CMK (cell line): Measurements from ENCODE around the gene PGM2.

Source experiments
- DNase-seq: peaks from one replicate; pipeline ENCODE4 v3.0.0-alpha.2; 2010; ENCODE audit warnings: low read depth

PGM2 gene

DNA sequence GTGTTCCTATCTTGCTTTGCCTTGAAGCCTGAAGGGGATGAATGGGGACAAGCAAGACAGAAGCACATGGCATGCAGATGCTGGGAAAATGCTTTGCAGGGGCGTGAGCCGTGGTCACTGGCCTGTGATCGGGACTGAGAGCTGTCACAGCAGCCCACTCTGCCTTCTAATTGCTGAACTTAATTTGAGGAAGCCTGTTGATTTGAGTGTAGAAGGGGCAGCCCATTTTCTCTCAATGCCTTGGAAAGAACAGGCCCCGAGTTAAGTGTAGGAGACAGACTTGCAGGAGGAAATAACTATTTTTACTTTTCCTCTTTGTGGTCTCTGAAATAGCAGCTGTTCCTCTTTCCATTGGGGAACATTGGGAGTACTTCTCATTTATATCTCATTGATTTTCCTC, 38.3 kb downstream of the PGM2 start:
- no peak for DNase-seq

DNA sequence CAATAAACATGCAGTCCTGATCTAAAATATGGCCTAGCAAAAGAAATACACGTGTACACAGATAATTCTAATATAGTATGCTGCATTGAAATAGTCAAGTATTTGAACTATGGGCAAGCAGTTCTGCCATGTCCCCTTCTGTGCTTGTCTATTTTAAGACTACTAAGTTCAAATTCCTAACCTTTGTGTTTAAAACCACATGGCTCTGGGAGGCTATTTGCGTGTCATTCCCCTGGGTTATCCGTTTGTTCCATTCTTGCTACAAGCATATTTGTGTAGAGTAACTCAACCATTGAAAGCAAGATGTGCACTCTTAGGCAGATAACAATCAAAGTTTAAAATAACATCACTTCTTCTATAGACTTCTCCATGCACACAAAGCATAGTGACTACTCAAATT, 39.0 kb downstream of the PGM2 start:
- no peak for DNase-seq

DNA sequence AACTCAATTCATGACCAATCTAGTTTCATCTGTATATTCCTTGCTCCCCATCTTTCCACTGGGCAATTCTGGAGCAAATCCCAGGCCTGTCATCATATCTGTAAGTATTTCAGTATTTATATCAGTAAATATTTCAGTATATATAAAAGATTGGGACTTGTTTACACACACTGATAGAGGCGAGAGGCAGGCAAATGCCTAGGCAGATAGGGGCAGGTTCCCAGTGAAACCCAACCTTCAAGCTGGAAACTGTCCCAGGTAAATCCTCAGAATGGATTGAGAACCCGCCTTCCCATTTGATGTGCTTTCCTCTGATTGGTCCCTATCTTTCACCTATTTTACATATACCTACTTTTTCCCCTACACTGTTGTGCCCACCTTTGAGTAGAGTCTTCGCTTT, 40.6 kb downstream of the PGM2 start:
- no peak for DNase-seq

DNA sequence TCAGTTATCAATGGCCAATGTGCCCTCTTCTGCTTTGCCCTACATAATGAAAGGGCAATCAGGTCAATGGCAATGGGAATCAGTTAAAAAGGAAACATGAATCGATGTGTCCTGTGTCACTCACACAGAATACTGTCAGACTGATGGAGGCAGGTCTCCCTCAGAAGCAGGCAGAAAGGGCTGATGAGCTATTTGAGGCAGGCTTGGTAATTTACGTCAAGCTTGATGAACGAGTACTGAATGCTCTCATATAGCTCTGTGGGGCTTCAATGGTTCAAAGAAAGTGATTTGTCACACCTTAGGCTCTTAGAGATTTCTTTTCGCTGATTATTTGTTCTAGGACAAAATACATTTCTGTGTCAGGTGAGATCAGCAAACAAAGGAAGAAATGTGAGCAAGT, 41.8 kb downstream of the PGM2 start:
- DNase-seq, result no peak

DNA sequence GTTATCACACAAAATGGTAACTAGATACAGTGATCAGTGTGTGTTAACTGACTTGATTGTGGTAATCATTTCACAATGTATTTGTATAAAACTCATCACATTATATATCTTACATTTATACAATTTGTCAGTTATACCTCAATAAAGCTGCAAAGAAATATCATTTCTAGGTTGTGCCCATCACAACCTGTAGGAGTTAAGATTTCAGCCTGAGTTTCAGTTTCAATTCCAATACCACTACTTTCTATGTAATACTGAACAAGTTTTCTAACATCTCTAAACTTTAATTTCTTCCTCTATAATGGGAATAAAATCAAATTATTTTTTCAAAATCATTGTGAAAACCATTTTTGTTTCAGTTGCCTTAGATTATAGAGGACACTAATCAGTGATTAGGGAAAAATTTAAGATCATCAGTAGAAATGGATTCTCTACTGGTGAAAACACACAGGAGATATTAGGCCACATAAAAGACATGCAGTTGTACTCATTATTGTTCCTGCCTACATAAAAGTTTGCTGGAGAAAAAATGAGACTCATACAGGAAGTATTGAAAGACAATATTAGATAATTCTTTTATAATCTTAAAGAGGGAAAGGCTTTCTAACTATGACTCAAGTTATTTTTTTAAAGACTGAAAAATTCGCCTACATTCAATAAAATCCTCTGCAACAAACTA, 46.0 kb downstream of the PGM2 start:
- no peak for DNase-seq

DNA sequence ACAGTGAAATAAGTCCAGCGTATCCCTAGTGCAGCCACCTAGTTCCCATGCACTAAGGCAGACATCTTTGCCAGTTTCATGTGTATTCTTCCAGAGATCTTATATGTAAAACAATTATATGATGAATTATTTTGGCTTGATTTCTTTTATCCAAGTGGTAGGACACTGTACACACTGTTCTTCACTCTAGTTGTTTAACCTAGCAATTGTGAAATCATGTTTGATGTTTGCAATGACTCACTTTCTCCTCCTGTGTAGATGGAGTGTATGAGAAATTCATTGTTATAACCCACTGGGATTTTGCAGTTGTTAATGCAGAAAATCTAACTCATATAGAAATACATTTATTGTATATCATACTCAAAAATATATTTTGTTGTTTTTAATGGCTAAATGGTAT, 46.9 kb downstream of the PGM2 start:
- no peak for DNase-seq

DNA sequence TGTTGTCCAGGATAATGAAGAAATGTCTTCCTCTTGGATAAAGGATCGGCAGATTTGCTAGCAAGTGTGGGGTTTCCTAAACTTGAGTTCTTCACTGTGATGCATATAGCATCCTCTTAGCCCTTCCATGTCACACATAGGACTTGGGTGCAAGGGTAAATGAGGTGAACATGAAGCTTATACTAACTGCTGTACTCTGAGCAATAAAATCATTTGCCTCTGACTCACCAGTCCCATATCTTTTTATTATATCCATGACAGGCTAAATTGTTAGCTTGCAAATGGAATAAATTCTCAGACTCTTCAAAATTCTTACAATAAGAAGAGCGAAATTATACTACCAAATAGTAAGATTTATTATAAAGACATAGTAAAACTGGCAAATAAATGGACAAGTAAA, 49.7 kb downstream of the PGM2 start:
- DNase-seq, result no peak

DNA sequence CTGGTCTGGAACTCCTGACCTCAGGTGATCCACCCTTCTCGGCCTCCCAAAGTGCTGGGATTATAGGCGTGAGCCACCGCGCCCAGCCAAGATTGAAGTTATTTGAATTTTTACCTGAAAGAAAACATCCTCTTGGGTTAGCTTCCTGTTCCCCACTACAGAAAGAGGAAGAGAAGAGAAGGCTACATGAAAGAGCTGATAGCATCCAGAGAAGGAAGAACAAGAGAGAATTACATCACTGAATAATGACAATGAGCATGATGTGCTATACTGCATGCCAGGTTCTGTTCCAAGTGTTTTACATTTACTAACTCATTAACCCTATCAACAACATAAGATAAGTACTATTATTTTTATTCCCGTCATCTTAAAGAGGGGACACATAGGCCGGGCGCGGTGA, 52.9 kb downstream of the PGM2 start:
- DNase-seq, result no peak

DNA sequence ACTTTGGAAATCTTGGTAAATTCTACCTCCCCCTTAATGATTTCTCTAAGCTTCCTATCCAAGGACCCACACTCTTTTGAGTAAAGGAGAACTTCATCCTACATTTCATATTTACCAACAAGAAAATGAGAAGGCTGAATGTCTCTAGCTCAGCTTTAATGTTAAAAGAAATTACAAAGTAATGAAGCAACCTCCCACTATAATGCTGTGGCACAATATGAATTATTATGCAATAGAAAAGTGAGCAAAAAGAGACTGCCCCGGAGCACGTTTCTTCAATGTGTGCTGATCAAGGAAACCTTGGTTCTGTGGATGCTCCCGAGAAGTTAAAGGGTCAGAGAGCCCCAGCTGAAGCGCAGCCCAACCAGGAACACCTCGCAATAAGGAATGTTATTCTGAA, 55.3 kb downstream of the PGM2 start:
- no peak for DNase-seq

DNA sequence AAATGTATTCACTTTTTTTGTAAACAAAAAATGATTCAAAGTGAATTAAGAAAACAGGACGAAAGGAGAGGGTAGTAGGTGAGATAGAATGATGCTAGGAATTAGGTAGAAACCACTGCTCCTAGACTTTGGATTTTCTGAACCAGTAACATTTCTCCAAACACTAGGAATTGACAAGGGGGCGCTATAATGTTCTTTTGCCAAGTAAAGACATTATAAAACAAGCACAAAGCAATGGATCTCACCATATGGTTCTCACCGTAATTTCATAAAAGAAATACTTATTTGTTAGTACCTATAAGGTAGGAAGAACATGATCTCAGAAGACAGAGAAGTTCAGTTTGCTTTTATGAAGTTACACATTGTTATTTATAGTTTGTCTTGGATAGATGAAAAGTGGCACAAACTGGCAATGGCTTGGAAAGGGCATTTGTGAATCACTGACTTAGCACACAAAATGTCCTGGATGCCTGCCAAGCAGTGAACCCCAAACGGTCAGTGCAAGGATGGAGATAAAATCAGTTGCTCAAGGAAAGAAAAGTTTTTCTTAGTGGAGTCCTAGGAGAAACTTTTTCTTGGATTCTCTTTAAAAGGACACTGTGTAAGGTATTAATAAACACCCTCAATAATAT, 56.3 kb downstream of the PGM2 start:
- no peak for DNase-seq

DNA sequence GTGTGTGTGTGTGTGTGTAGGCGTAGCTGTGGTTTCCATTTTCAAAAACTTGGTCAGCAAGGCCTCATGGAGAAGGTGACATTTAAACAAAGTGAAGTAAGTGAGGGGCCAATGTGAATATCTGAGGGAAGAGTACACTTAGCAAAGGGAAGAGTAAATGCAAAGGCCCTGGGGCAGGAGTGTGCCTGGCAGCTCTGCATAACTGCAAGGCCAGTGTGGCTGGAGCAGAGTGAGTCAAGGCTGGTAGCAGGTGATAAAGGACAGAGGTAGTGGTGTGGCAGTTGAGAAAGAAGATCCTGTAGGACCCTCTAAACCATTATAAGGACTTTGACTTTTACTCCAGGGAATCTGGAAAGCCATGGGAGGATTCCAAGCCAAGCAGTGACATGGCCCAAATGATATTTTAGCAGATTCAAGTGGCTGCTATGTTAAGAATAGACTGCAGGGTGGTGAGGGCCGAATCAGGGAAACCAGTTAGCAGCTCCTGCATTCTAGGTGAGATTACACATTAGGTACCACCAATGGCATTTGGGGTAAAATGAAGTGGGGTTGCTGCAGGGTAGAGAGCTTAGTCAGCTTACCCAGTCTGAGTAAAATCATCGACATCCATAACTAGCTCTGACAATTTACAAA, 58.5 kb downstream of the PGM2 start:
- DNase-seq, result no peak

DNA sequence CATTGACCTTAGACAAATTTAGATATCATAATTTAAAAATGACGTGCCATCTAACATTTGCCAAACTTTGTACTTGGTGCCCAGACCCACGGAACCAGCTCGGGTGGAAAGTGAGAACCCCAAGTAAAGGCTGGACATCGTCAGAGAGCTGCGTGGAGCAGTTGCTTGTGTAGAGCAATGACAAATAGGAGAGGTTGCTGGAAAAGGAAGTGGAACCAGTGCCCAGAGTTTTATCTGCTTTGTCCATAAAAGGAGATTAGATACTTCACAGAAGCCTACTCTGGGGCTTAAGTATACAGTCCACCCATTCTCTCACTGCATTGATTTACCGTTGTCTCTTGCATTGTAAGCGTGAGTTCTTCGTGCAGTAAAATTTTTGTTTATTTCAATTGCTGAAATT, 59.0 kb downstream of the PGM2 start:
- DNase-seq, result no peak

DNA sequence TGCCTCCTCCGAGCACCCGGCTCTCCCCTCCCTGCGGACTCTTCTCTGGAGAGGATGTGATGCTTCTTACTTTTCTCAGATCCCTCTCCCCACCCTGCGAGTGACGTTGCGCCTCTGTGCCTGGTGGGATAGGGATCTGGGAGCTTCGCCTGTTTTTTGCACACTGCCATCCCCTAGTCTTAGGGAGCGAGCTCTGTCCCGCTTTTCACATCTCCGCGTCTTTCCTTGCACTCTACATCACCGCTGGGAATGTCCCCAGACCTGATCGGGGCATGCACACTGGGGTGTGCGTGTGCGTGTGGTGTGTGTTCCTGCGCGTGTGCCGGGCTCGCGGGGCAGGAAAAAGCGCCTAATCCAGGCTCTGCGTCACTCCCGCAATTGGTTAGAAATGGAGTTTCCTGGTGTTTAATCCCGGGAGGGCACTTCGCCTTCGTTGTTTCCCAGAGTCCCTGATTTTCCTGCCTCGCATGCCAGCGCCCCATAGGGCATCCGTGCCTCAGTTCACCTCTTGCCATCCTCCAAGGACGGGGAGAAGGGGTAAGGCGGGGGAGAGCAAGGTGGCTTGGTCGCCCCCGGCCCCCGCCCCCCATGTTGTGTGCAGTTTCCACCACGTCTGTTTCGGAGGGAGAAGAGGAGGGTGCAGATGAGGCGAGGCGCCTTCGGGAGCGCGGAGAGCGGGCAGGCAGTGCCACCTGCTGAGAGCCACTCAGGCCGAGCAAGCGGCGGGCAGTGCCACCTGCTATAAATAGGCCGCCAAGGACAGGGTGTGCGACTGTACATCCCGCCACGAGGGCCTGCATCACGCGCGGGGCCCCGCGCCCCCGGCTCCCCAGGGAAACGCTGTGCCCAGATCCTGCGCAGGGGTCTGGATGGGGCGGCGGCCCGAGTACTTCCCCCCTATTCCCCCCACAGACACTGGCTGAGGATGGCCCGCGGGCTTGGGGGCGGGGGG, 63.6 kb downstream of the PGM2 start:
- no peak for DNase-seq

DNA sequence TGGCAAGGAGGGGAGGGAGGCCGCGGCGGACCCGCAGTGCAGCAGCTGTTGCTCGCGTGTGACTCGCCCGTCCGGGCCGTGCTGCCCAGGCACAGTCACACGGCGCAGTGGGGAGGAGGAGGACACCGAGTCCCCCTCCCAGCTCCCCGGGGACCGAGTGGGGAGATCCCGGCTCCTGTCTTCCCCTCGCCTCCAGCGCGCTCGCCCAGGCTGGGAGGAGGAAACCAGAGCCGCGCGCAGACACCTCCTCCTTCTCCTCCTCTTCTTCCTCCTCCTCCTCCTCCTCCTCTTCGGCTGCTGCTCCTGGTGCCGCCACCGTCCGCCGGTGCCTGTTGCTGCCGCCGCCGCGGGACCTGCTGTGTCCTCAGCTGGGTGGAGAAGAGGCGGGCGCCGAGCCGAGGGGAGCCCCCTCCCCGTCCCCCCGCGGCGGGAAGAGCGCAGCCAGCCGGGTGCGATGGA, 64.3 kb downstream of the PGM2 start, which contains the start of gene TBC1D1:
Gene TBC1D1, plus strand, starts transcription at position 284 of the 459 bp plus-strand sequence. CDS start 11,012 bp downstream, outside the sequence.
- no peak for DNase-seq

DNA sequence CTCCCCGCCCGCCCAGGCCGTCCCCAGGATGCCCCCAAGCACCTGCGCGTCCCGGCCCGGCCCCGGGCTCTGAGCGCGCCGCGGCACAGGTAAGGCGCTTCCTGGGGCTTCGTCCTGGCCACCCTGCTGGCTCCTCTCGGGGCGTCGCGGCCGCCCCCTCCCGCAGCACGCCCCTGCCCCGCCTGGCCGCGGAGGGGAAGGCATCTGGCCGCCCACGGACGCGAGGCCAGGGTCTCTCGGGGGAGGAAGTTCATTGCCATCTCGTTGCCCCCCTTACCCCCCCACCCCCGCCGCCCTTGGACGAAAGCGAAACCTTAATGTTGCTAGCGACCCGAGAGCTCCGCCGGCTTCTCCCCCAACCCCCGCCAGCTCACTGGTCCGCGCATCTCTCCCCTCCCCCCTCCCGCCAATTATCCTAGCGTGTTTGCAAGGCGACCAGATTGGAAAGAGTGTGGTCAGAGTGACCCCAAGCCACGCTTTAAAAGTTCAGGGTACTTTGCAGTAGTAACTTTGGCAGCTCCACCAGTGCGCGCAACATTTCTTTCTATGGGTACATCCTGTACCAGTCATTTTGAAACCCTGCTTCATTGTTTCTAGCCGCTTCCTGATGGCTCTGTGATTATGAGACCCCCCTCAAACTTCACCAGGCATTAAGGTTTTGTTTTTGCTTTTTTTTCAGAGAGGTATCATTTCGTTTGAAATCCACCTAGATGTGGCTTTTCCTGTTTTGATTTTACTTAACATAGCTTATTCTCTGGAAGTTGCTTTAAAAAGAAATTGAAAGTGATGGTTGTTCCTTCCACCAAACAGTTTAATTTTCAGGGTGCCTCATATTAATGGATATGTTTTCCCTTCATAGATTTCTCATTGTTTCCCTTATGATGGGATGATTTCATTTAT, 65.0 kb downstream of the PGM2 start:
- no peak for DNase-seq

DNA sequence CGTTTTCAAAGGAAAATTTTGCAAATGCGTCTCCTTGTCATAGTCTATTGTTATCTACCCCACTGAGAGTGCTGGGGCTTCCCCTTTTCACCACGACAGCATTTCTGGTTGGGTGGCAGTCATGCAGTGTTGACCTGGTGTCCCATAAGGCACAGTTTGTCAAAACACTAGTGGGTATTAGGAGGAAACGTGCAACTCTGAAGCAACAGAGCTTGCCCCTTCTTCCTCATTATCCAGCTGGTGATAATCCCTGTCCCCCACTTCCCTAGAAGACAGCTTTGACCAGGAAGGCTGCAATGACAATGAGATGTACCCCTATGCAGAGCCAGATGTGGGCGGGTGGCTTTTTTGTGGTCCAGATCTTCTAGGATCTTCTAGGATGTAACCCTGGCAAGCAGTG, 66.2 kb downstream of the PGM2 start:
- DNase-seq, result no peak

DNA sequence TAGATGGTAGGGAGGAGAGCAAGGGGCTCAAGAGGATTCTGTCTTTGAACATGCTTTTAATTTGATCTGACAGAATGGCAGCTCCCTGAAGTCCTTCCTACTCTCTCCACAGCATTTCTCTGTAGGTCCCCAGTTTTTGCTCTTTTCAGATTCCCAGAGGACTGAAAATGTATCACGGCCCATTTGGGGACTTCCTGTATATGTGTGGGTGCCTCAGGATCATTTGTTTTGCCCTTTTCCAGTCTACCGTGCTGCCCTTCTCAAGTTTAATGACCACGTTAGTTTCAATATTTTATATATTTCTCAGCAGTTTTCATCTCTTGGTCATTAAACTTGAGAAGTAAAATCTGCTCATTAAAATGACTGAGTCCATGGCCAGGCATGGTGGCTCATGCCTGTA, 66.7 kb downstream of the PGM2 start:
- DNase-seq, result no peak

DNA sequence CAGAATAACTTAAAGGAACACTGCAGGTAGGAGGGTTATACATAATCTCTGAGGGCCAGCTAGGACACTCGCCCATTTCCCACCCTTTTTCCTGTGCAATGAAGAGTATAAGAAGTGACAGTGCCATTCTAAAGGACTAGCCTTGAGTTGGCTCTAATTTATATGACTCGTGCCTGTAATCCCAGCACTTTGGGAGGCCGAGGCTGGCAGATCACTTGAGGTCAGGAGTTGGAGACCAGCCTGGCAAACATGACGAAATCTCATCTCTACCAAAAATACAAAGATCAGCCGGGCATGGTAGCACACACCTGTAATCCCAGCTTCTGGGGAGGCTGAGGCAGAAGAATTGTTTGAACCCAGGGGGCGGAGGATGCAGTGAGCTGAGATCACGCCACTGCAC, 68.8 kb downstream of the PGM2 start:
- no peak for DNase-seq

DNA sequence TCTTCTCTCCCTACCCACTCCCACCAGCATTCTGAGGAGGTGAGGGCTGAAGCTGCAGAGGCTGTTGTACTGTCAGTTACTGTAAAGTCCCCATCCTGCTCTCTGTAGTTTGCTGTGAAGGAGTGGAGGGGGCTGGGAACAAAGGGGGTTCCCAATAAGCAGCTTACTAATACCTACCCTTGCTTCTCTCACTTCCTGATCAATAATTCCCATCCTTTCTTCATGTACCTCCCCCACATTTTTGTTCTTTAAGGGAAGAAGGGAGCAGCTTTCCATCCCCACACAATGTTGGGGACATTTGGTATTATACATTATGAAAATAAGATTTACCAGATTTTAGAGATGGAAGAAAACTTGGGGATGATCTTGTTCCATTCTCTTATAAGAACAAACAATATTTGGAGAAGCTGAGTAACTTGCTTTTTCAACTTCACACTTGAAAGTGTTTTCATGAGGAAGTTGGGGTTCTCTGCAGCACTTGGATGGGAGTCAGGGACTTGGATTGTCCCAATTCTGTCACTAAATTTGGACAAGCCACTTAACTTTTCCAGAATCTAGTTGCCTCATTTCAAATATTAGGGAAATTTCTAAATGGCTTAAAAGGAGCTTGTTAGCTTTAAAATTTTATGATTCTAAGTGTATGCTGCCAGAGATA, 69.8 kb downstream of the PGM2 start:
- no peak for DNase-seq

DNA sequence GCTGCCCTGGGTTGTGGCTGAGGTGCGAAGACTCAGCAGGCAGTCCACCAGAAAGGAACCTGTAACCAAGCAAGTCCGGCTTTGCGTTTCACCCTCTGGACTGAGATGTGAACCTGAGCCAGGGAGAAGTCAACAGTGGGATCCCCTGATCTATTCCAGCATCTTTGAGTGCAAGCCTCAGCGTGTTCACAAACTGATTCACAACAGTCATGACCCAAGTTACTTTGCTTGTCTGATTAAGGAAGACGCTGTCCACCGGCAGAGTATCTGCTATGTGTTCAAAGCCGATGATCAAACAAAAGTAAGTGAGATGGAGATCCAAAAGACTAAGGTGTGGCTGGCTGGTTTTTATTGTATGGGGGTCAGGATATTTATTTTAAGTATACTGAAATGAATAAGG, 75.7 kb downstream of the PGM2 start:
- no peak for DNase-seq
